Fibroblast of the aortic adventitia (primary cell): ENCODE results near the gene NR2E1. TPM values are rescaled to one million over a fixed set of nuclear protein-coding genes. Genes with fewer than 3 reads are reported as not detected.

ENCODE experiments used
- DNase-seq: peaks from one replicate; pipeline ENCODE4 v3.0.0-alpha.2; 2010; ENCODE audit warnings: low read depth
- H3K4me3 ChIP-seq: 2 replicates; pipeline ENCODE4 v1.5.1; 2011; ENCODE audit warnings: low read depth, mild to moderate bottlenecking, control low read depth, low read length, moderate library complexity
- total RNA-seq: library from RNA; depleted of rRNA; stranded (reverse); fragments of >200 nt; gene quantifications from 2 replicates; pipeline ENCODE4 v1.2.3, GENCODE V29; 2012; ENCODE audit warnings: low replicate concordance
- TF ChIP-seq, protein P1 (sequence below): IDR thresholded peaks from 2 replicates; pipeline ENCODE4 v1.5.1; 2011; ENCODE audit warnings: mild to moderate bottlenecking, low read length, control low read depth, inconsistent platforms; ENCODE audit not compliant: insufficient read depth

The NR2E1 gene
- total RNA-seq, 1 donor = not detected

GRCh38 chr6:108171291-108171917 lies 5.6 kb downstream of the NR2E1 start:
- TF ChIP-seq, protein P1, sequence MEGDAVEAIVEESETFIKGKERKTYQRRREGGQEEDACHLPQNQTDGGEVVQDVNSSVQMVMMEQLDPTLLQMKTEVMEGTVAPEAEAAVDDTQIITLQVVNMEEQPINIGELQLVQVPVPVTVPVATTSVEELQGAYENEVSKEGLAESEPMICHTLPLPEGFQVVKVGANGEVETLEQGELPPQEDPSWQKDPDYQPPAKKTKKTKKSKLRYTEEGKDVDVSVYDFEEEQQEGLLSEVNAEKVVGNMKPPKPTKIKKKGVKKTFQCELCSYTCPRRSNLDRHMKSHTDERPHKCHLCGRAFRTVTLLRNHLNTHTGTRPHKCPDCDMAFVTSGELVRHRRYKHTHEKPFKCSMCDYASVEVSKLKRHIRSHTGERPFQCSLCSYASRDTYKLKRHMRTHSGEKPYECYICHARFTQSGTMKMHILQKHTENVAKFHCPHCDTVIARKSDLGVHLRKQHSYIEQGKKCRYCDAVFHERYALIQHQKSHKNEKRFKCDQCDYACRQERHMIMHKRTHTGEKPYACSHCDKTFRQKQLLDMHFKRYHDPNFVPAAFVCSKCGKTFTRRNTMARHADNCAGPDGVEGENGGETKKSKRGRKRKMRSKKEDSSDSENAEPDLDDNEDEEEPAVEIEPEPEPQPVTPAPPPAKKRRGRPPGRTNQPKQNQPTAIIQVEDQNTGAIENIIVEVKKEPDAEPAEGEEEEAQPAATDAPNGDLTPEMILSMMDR = no peak
- no peak for DNase-seq
- H3K4me3 ChIP-seq = no peak overlapping the region

- DNase-seq = no peak
- TF ChIP-seq, protein P1 = no peak
- H3K4me3 ChIP-seq = no peak overlapping the region
Observed at GRCh38 chr6:108171918-108172516, 6.2 kb downstream of the NR2E1 start.

DNA sequence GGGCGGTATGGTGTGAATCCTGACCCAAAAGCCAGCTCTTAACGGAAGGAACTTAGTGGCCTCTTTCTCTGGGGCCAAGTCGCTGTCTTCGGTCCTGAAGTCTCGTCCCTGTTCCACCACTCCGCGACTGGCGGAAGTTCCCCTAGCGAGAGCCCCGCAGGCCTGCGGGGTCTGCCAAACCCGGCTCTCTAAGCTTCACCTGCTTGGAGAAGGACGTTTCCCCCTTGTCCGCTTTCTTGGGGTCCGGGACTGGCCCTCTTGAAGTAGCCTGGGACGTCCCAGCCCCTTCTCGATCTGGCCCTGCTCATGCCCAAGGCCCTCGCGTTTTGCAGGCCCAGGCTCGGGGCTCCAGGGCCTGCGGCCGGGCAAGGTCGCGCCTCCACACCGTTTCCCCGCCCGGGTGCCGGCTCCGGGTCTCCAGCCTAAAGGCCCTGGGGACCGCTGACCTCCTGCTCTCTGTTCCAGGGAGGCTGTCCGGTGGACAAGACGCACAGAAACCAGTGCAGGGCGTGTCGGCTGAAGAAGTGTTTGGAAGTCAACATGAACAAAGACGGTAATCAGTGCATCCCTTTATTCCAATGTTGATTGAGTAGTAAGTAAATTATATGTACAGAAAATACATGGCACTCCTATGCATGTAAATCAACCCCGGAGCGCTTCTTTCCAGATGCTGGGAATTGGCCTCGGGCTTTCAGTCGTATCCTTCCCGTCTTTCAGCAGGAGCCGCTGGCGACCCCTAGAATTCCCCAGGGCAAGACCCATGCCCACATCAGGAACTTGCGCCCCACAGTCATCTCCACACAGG lies 8.8 kb downstream of the NR2E1 start:
- TF ChIP-seq, protein P1 = no peak
- DNase-seq = peak; percentile 51
- no peak overlapping the region for H3K4me3 ChIP-seq

- H3K4me3 ChIP-seq = no peak overlapping the region
- TF ChIP-seq, protein P1 = no peak
- DNase-seq = no peak
Observed at GRCh38 chr6:108175176-108175591, 9.4 kb downstream of the NR2E1 start.

DNA sequence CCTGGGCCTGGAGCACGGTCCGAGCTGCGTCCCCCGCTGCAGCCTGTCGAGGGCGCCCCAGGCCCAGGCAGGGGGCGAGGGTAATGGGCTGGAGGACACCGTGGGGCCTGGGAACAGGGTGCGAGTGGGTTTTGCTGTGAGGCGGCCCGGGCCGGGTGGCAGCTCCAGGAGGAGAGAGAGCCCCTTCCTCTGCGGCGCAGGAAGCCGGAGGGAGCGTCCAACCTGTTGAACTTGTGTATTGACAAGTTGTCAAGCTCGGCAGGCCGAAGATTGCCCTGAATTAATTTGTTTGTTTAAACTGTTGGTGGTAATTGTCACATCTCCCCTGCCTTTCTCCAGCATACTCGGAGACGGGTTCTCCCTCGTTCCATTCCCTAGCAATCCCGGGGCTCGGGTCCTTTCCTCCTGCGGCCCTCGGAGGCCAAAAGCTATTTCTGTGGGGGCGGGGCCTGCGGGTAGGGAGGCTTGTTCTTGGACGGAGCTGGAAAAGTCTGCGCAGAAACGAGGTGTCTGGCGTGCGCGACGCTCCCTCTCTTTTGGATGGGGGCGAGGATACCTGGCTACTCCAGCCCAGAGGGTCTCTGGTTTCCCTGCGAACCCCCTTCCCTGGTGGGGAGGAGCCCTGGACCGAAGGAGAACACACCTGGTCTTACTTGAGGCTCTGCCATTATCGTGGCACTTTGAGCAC lies 9.9 kb downstream of the NR2E1 start:
- no peak overlapping the region for H3K4me3 ChIP-seq
- TF ChIP-seq, protein P1 = no peak
- DNase-seq = no peak

GRCh38 chr6:108176281-108177089 lies 10.7 kb downstream of the NR2E1 start:
- H3K4me3 ChIP-seq = no peak overlapping the region
- TF ChIP-seq, protein P1 = no peak
- no peak for DNase-seq
